Astrocyte (in vitro differentiated cells and primary cell): ENCODE results near the gene NR2C2. TPM values are rescaled to one million over a fixed set of nuclear protein-coding genes. Genes with fewer than 3 reads are reported as not detected.

Experiments
- DNase-seq: peaks from one replicate; pipeline ENCODE4 v3.0.0-alpha.2; 2010; ENCODE audit warnings: low read depth
- FAIRE-seq: peaks from 2 replicates; lab custom pipeline; 2011; peaks lifted over from hg19 to GRCh38; lab: Jason Lieb, UNC
- H2AFZ ChIP-seq: 2 replicates; pipeline ENCODE4 v1.6.0; 2012; ENCODE audit warnings: low read depth, low read length, inconsistent platforms
- H3K27ac ChIP-seq: 2 replicates; pipeline ENCODE4 v1.5.1; 2011; ENCODE audit warnings: low read depth, low read length, inconsistent platforms
- H3K27me3 ChIP-seq: 2 replicates; pipeline ENCODE4 v1.6.0; 2011; ENCODE audit warnings: low read length, inconsistent platforms; ENCODE audit not compliant: insufficient read depth
- H3K36me3 ChIP-seq: 2 replicates; pipeline ENCODE4 v1.5.1; 2011; ENCODE audit warnings: low read length, inconsistent platforms; ENCODE audit not compliant: insufficient read depth
- H3K4me1 ChIP-seq: 2 replicates; pipeline ENCODE4 v1.5.1; 2011; ENCODE audit warnings: low read length, inconsistent platforms; ENCODE audit not compliant: insufficient read depth
- H3K4me2 ChIP-seq: 2 replicates; pipeline ENCODE4 v1.6.0; 2012; ENCODE audit warnings: low read length, inconsistent platforms
- H3K4me3 ChIP-seq: 2 replicates; pipeline ENCODE4 v1.5.1; 2011; ENCODE audit warnings: low read depth, mild to moderate bottlenecking, low read length, inconsistent platforms; ENCODE audit not compliant: insufficient read depth
- H3K79me2 ChIP-seq: 2 replicates; pipeline ENCODE4 v1.6.0; 2012; ENCODE audit warnings: mild to moderate bottlenecking, low read length, inconsistent platforms; ENCODE audit not compliant: insufficient read depth
- H3K9ac ChIP-seq: 2 replicates; pipeline ENCODE4 v1.6.0; 2012; ENCODE audit warnings: mild to moderate bottlenecking, low read length, inconsistent platforms
- H3K9me3 ChIP-seq: 2 replicates; pipeline ENCODE4 v1.5.1; 2012; ENCODE audit warnings: low read depth, mild to moderate bottlenecking, low read length, inconsistent platforms; ENCODE audit not compliant: insufficient read depth
- H4K20me1 ChIP-seq: 2 replicates; pipeline ENCODE4 v1.6.0; 2012; ENCODE audit warnings: low read length, inconsistent platforms; ENCODE audit not compliant: insufficient read depth
- H3K27ac Mint-ChIP-seq: one replicate; pipeline ENCODE4 v1.8.0; 2021; ENCODE audit warnings: mild to moderate bottlenecking, mixed read lengths; ENCODE audit not compliant: unreplicated experiment
- H3K27me3 Mint-ChIP-seq: one replicate; pipeline ENCODE4 v1.8.0; 2021; ENCODE audit warnings: low read depth, mixed read lengths; ENCODE audit not compliant: unreplicated experiment
- H3K36me3 Mint-ChIP-seq: one replicate; pipeline ENCODE4 v1.8.0; 2021; ENCODE audit warnings: low read depth, mixed read lengths; ENCODE audit not compliant: unreplicated experiment
- H3K4me1 Mint-ChIP-seq: one replicate; pipeline ENCODE4 v1.8.0; 2021; ENCODE audit warnings: low read depth, mixed read lengths; ENCODE audit not compliant: unreplicated experiment
- H3K4me3 Mint-ChIP-seq: one replicate; pipeline ENCODE4 v1.8.0; 2021; ENCODE audit warnings: mild to moderate bottlenecking, moderate library complexity, mixed read lengths; ENCODE audit not compliant: unreplicated experiment
- H3K9me3 Mint-ChIP-seq: one replicate; pipeline ENCODE4 v1.8.0; 2021; ENCODE audit warnings: mild to moderate bottlenecking, mixed read lengths; ENCODE audit not compliant: unreplicated experiment
- EZH2 ChIP-seq: IDR thresholded peaks from 2 replicates; pipeline ENCODE4 v1.6.1; 2012; ENCODE audit warnings: mild to moderate bottlenecking, low read length, inconsistent platforms; ENCODE audit not compliant: insufficient read depth
- total RNA-seq: library from RNA; stranded (reverse); gene quantifications from 2 replicates; pipeline ENCODE4 v1.2.1, GENCODE V29; 2021
- TF ChIP-seq, protein P1 (sequence below): IDR thresholded peaks from 2 replicates; pipeline ENCODE4 v1.5.1; 2011; ENCODE audit warnings: low read depth, mild to moderate bottlenecking, inconsistent platforms, low read length, moderate library complexity; ENCODE audit not compliant: insufficient read depth

The NR2C2 gene
- total RNA-seq, 1 donor from 2014 or later: 36.3 TPM

DNA sequence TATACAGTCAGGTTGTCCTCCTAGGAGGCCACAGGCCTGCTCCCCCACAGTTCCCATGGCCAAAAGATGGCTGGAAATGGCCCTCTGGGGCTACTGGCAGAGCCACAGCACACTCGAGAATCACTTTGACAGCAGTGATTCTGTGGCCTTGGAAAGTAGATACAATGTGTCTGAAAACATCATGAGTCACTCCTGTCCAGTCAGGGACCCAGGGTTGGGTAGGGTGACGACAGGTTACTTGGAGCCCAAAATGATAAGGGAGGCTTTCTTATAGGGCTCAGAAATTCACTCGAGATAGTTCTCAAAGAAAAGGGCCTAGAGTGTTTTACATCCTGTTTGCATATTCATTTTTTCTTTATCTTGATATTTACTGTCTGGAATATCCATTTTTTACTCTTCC lies 93.5 kb downstream of the NR2C2 start:
- no peaks in the 10 kb centered on the region for H3K27me3 Mint-ChIP-seq
- H3K9me3 ChIP-seq: no peaks in the 10 kb centered on the region
- no peaks in the 10 kb centered on the region for H3K79me2 ChIP-seq
- H3K4me1 Mint-ChIP-seq: peaks cover 8% of the 10 kb centered on the region
- H3K9ac ChIP-seq: no peak overlapping the region
- peaks cover 50% of the 10 kb centered on the region for H3K36me3 ChIP-seq
- H3K27me3 ChIP-seq: no peaks in the 10 kb centered on the region
- no peak for FAIRE-seq
- no peak overlapping the region for H3K27ac ChIP-seq
- H3K4me3 Mint-ChIP-seq: no peak overlapping the region
- no peak overlapping the region for H3K4me3 ChIP-seq
- peaks cover 15% of the 10 kb centered on the region for H4K20me1 ChIP-seq
- DNase-seq: no peak
- no peak overlapping the region for H2AFZ ChIP-seq
- H3K4me2 ChIP-seq: no peak overlapping the region
- no peak for TF ChIP-seq EZH2
- TF ChIP-seq, protein P1, sequence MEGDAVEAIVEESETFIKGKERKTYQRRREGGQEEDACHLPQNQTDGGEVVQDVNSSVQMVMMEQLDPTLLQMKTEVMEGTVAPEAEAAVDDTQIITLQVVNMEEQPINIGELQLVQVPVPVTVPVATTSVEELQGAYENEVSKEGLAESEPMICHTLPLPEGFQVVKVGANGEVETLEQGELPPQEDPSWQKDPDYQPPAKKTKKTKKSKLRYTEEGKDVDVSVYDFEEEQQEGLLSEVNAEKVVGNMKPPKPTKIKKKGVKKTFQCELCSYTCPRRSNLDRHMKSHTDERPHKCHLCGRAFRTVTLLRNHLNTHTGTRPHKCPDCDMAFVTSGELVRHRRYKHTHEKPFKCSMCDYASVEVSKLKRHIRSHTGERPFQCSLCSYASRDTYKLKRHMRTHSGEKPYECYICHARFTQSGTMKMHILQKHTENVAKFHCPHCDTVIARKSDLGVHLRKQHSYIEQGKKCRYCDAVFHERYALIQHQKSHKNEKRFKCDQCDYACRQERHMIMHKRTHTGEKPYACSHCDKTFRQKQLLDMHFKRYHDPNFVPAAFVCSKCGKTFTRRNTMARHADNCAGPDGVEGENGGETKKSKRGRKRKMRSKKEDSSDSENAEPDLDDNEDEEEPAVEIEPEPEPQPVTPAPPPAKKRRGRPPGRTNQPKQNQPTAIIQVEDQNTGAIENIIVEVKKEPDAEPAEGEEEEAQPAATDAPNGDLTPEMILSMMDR: no peak
- H3K4me1 ChIP-seq: peaks cover 6% of the 10 kb centered on the region
- no peak overlapping the region for H3K27ac Mint-ChIP-seq
- no peaks in the 10 kb centered on the region for H3K9me3 Mint-ChIP-seq
- H3K36me3 Mint-ChIP-seq: peaks cover 16% of the 10 kb centered on the region

DNA sequence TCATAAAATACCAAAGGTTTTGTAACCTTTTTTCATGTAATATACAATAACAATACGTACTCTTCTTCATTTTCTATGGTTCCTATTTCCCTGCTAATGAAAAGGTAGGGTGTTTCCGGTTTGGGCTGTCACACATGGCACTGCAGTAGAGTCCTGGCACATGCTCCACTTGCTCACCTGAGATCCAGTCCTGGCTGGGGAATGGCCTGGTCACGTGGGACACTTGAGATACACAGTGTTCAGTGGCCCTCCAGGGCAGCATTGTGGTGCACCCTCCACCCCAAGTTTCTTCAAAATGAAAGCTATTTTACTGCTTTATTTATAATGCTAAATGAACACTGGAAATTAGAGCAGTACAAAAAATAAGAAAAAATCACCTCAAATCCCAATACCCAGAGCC lies 94.6 kb downstream of the NR2C2 start:
- H3K36me3 Mint-ChIP-seq: peaks cover 18% of the 10 kb centered on the region

DNA sequence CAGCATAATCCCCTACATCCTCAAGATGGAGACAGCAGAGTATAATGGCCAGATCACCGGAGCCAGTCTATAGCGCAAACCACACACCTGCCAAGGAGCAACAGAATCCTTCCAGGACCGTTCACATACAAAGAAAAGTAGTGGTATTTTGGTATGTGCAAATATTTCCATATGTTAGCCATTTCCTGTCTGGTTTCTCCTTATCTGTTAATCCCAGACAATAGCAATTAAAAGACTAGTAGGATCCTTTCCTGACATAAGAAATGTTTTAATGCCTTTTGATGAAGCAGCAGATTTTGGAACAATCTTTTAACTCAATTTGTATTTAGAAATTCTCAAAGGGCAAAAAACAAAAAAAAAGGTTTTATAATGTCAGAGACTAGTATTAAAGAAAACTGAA lies 95.6 kb downstream of the NR2C2 start:
- no peak overlapping the region for H3K4me3 ChIP-seq
- H3K27ac Mint-ChIP-seq: no peak overlapping the region
- H3K36me3 ChIP-seq: peaks cover 65% of the 10 kb centered on the region
- no peak overlapping the region for H3K27ac ChIP-seq
- H3K4me1 Mint-ChIP-seq: peaks cover 8% of the 10 kb centered on the region
- H2AFZ ChIP-seq: no peak overlapping the region
- H4K20me1 ChIP-seq: peaks cover 25% of the 10 kb centered on the region
- no peaks in the 10 kb centered on the region for H3K79me2 ChIP-seq
- DNase-seq: peak; percentile 59
- no peaks in the 10 kb centered on the region for H3K9me3 ChIP-seq
- H3K9me3 Mint-ChIP-seq: no peaks in the 10 kb centered on the region
- TF ChIP-seq EZH2: no peak
- TF ChIP-seq, protein P1: no peak
- no peak for FAIRE-seq
- no peaks in the 10 kb centered on the region for H3K27me3 Mint-ChIP-seq
- peak overlapping the region; percentile 22 for H3K4me2 ChIP-seq
- no peak overlapping the region for H3K4me3 Mint-ChIP-seq
- no peak overlapping the region for H3K9ac ChIP-seq
- peaks cover 6% of the 10 kb centered on the region for H3K4me1 ChIP-seq
- H3K36me3 Mint-ChIP-seq: peaks cover 20% of the 10 kb centered on the region
- no peaks in the 10 kb centered on the region for H3K27me3 ChIP-seq

More for the DNA sequence above, 94.6 kb downstream of the NR2C2 start:
- H3K9me3 ChIP-seq: no peaks in the 10 kb centered on the region
- H3K27ac Mint-ChIP-seq: no peak overlapping the region
- DNase-seq (no peak), FAIRE-seq (no peak)
- H3K36me3 ChIP-seq: peaks cover 61% of the 10 kb centered on the region
- H3K4me3 ChIP-seq: no peak overlapping the region
- no peaks in the 10 kb centered on the region for H3K27me3 ChIP-seq
- peaks cover 22% of the 10 kb centered on the region for H4K20me1 ChIP-seq
- H3K27me3 Mint-ChIP-seq: no peaks in the 10 kb centered on the region
- H3K4me3 Mint-ChIP-seq: no peak overlapping the region
- H3K4me1 ChIP-seq: peaks cover 6% of the 10 kb centered on the region
- no peak for TF ChIP-seq EZH2
- TF ChIP-seq, protein P1: no peak
- H3K79me2 ChIP-seq: no peaks in the 10 kb centered on the region
- no peak overlapping the region for H3K27ac ChIP-seq
- H2AFZ ChIP-seq: no peak overlapping the region
- H3K9ac ChIP-seq: no peak overlapping the region
- no peaks in the 10 kb centered on the region for H3K9me3 Mint-ChIP-seq
- H3K4me1 Mint-ChIP-seq: peaks cover 8% of the 10 kb centered on the region
- no peak overlapping the region for H3K4me2 ChIP-seq
